ENCODE results near the gene CYP39A1.

DNA sequence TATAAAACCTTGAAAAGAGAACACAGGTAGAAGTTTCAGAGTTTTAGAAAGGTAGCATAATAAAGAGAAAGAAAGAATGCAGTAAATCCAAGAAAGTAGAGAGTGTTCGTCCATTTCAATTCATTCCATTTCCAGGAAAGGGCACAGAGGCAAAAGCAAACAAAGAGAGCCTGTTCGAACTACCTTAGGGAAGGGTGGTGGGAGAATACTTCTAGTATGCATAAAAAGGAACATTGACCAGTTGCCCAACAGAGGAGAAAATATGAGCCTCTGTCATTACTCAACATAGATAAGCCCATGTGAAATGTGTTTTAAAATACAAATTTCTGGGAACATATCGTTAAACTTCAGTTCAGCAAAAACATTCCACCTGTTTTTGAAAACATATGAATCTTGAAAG, 60.6 kb downstream of the CYP39A1 start:
- no peak for TF ChIP-seq CTCF (IDR thresholded peaks at IDR 0.05)
- no peak for TF ChIP-seq POLR2A (IDR thresholded peaks at IDR 0.05)
